T-helper 2 cell treated with Interferon-gamma antibody and Interleukin-4, amounts not matched to agents 100 ng/mL and 5 ng/mL, for 36 hours (primary cell): ENCODE results near the gene CISTR. TPM values are rescaled to one million over a fixed set of nuclear protein-coding genes. Genes with fewer than 3 reads are reported as not detected.
"Not testable (repeated sequence)": the region's sequence is repeated elsewhere in the genome, so short reads cannot be mapped to it uniquely, and the experiment has no call there.

ENCODE experiments used
- intact Hi-C: fragments of 100-400 bp; cut with micrococcal nuclease; formaldehyde crosslinking; loops from one replicate; pipeline ENCODE4 v1.15.1; 2023
- total RNA-seq: library from RNA; stranded (reverse); gene quantifications from 2 replicates; pipeline ENCODE4 v1.2.3, GENCODE V29; 2022

CISTR gene
- total RNA-seq, 1 donor from 2014 or later: not detected

GRCh38 chr12:53722450-53723041 lies 29.2 kb downstream of the CISTR start:
- intact Hi-C loops: no loop called here

GRCh38 chr12:53720946-53721345 lies 30.8 kb downstream of the CISTR start:
- intact Hi-C loops: no loop called here

- intact Hi-C loops: no loop called here
Observed at GRCh38 chr12:53719649-53720048, 32.1 kb downstream of the CISTR start.

- intact Hi-C loops: not testable (repeated sequence)
Observed at GRCh38 chr12:53718567-53718966, 33.2 kb downstream of the CISTR start.

- intact Hi-C loops: no loop called here
Observed at GRCh38 chr12:53717319-53717718, 34.5 kb downstream of the CISTR start.

GRCh38 chr12:53714004-53714403 lies 37.8 kb downstream of the CISTR start:
- intact Hi-C loops: no loop called here

GRCh38 chr12:53713516-53713915 lies 38.3 kb downstream of the CISTR start:
- intact Hi-C loops: no loop called here

DNA sequence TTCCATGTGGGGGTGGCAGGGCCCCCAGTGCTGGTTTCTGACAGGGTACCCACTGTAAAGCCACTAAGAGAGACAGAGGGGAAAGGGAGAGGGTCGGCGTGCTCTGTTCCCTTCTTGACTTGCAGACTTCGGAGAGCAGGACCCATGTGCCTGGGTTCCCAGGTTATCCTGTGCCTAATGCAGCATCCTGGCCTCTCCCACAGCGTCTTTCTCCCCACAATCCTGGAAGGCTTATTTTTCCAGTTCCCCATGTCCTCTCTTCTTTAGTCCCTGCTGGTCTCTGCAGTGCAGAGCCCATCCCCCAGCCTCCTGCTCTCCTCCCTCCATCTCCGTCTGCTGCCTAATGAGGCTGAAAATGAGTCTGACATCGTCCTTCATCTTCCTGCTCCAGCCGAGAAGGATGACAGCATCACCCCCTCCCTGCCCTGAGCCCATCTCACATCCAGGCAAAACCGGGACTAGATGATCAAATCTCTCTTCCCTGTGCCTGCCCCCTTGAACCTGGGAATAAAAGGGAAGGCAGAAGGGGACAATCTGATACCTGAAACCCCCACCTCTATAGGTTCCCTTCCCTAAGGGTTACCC lies 39.6 kb downstream of the CISTR start:
- intact Hi-C loops: no loop called here

- intact Hi-C loops: no loop called here
Observed at GRCh38 chr12:53710091-53710490, 41.7 kb downstream of the CISTR start.

DNA sequence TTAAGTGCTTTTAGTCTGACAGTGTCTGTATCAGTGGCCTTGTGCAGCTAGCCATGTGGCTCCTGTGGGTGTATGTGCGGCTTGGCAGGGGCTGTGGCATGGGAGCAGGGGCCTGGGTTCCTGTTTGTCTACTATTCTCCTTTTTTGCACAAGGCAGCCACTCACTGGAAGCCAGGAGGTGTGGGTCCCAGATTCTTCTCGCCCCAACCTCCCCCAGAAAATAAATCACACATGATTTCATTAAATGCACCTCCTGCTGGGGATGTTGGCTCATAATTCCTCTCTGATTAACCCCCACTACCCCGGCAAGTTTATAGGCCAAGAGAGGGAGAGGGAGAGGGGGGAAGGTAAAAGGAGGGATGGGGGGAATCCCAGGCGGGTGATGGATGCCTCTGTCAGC lies 42.1 kb downstream of the CISTR start:
- intact Hi-C loops: no loop called here

- intact Hi-C loops: no loop called here
Observed at GRCh38 chr12:53706080-53706479, 45.7 kb downstream of the CISTR start.

DNA sequence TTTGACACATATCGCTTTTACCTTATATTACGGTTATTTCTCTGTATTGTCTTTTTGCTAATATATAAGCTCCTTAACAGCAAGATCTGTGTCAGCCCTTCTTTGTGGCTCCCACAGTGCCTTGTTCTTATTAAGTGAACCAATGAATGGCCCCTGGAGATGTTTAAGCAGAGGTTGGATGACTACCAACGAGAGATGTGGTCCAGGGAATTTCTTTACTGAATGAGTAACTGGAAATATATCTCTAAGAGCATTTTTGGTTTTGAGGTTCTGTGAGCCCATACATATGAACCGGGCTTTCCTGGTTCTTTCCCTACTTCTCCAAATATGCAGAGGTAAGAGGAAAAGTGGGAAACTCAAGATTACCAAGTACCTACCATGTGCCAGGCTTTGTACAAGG lies 48.0 kb downstream of the CISTR start:
- intact Hi-C loops: no loop called here

- intact Hi-C loops: loop anchor here (1.0 kb wide), 2 partner anchors 42 to 45 kb away; no protein-coding TSS in a partner anchor
Observed at GRCh38 chr12:53701518-53702264, 50.1 kb downstream of the CISTR start.

DNA sequence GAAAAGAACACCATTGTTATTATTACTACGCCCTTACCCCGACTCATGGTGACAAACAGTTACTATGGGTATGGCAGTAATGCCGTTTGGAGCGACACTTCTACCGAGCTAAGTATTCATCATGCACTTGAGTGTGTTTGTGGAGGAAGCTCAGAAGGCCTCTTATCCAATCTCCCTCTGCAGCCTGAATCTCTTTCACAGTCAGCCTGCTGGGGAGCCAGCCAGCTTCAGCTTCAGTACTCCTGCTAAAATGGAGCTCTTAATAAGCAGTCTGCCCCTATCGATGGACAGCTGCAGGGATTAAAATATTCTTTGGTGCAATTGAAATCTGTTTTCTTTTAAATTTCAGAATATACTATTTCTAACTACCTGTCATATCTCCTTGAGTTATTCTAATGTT lies 51.2 kb downstream of the CISTR start:
- intact Hi-C loops: no loop called here

DNA sequence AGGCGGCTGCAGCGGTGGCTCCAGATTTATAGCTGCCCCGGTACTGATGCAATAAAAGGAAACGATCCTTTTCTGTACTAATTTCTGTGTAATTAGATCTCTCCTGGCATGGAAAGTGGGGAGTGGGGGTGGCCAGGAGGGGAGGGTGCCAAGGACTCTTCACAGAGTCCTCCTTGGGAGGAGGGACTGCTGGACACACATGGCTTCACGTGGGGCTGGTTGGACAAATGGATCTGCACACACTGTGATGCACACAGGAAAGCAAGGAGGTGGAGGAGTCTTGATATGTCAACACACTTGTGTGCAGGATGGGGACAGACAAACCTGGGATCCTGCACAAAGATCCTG lies 52.1 kb downstream of the CISTR start:
- intact Hi-C loops: no loop called here

DNA sequence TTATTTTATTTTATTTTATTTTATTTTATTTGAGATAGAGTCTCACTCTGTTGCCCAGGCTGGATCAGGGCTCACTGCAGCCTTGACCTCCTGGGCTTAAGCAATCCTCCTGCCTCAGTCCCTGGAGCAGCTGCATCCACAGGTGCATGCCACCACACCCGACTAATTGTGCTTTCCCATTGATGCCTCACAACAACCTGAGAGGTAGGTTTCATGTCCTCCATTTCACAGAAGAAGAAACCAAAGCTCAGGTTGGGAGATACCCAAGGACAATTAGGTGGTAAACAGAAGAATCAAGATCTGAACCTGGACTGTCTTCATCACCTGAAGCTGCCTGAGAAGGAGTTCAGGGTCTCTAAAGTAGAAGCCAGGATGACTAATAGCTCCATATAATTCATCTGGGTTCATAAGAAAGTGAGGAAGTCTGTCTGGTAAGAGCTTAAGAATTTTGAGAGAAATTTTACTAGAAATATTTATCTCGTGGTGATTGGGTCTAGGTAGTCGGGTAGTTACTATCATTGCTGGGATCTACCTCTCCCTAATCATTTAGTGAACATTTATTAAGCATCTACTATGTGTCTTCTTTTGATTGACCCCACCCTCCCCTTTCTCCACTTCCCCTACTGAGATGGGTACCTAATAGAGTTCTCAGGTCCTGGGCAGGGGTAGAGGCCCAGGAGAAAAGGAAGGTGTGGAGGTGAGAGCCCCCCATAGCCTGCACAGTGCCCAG lies 52.7 kb downstream of the CISTR start:
- intact Hi-C loops: no loop called here

GRCh38 chr12:53696655-53697331 lies 55.0 kb downstream of the CISTR start:
- intact Hi-C loops: no loop called here
